HG02852 (cell line): ENCODE measurements around the gene PRDM15.

Experiments
- ATAC-seq: cut with Tn5 transposase; IDR thresholded peaks from one replicate; pipeline ENCODE4 v1.9.1; 2021; ENCODE audit warnings: mild to moderate bottlenecking, moderate library complexity; ENCODE audit not compliant: unreplicated experiment

PRDM15 gene

DNA sequence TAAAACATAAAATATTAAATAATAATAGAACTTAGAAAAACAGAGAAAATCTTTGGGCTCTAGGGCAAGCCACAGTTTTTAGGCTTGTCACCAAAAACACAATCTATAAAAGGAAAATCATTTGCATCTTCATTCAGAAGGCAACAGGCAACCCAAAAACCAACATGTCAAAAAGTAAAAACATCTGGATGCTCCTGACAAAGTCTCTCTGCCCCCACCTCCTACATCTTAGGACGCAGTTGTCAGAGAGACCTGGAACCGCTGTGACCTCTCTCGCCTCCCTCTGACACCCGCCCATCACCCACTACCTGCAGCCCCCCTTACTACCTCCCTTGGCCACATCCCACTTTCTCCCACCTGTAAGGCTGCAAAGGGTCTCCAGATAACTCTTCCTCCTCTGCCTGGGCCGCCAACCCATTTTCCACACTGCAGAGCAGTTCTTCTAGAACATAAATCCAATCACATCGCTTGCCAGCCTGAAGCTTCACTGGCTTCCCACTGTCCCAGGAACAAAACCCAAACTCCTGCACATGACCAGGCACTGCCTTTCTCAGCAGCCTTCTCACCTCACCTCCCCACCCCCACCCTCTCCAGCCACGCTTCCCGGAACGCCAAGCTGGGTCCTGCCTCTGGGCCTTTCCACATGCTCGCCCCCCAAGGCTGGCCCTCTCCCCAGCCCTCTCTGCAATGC, 14.7 kb downstream of the PRDM15 start:
- ATAC-seq: no peak

DNA sequence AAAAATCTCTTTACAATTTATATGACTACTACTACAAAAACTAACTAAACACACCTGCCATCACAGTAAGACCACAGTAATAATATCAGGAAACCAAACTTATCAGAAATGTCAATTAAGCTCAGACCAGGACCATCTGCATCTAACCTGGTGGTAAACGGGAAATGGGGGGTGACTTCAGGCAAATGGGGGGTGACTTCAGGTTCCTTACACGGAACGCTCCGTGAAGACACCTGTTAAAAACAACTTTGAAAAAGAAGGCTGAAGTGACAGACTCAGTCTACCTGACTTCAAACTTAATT, 15.8 kb downstream of the PRDM15 start:
- no peak for ATAC-seq

DNA sequence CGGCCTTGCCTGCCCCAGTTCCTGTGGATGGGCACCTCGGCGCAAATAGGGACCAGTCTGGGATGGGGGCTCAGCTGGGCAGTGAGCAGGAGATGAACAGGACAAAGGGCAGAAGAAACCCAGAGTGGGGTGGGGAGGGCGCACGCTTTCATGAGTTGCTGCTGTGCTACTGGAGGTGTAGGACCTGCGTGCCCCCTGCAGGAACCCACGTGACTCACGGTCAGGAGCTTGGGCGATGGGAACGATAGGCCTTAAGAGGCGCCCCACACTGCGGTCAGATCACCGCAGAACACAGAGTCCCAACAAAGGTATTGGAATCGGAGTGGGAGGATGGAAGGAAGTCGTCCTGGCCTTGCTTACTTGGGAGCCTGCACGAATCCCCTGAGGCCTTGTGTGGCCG, 17.2 kb downstream of the PRDM15 start:
- ATAC-seq: no peak

DNA sequence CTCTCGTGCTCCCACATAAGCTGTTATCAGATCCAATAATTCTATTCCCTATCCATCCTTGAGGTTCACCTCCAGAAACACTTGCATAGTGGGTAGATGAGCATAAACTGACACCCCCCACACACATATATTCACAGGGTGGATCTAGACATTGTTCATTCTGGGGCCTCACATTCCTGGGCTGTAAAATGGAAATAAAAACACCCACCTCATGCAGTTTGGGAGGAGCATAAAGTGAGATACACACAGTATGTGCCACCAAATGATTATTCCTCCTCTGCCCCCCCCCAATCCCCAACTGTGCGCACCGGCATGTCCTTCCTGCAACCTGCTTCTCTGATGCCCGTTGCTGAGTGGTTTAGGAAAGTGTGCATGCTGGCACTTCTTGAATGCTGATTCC, 17.9 kb downstream of the PRDM15 start:
- ATAC-seq: no peak

DNA sequence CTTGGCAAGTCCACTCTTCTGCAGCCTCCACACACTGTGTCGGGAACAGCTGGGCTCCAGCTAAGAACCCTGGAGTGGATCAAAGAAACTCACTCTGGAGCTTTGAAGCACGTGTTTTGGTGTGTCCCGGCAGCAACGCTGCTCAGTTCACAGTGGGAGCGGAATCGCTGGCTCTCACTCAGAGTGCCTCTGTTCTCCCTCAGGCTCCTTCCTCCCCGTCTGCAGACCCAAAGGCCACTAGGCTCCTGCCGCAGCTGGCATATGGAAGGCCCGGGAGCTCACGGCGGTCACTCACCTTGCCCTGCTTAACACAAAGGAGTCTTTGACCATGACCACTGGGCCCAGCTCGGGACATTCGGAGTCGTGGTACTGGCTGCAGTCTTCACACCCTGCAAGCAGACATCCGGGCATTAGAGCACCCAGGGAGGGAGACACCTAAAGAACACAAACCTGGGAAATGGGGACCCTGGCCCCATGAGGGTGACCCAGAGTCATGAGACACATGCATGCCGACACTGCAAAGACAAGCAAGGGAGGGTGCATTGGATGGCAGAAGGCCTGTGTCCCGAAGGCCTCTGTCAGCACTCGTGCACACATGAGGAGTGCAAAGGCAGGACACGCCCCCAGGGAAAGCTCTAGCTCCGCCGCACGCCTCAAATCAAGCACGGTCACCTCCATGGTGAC, 19.7 kb downstream of the PRDM15 start:
- no peak for ATAC-seq

DNA sequence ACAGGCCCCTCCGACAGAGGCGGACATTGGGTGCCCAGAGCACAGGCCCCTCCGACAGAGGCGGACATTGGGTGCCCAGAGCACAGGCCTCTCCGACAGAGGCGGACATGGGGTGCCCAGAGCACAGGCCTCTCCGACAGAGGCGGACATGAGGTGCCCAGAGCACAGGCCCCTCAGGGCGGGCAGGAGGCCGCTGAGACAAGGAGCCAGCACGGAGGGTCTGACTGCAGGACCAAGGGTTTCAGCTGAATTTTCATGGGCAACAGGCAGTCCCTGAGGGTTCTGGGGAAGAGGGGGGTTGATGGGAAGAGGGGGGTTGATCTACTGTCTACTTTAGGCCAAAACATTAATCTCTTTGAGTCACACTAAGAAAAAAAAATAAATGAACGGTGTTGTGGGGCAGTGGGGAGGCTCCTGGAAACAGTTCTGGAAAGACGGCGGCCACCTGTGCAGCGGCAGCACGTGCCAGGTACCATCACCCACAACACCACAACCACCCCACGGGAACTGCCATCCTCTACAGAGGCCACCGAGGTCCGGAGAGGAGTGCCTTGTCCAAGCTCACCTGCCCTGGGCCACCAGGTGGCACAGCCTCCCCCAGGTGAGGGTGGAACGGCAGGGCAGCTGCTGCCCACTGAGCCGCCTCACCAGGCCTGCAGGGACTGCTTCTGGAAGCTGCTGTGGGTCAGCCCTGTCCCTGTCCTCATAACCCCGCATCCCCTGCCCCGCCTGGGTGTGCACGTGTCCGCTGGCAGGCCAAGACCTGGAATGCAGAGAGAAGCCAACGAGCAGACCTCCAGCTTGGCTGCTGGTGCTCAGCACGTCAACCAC, 20.5 kb downstream of the PRDM15 start:
- no peak for ATAC-seq

DNA sequence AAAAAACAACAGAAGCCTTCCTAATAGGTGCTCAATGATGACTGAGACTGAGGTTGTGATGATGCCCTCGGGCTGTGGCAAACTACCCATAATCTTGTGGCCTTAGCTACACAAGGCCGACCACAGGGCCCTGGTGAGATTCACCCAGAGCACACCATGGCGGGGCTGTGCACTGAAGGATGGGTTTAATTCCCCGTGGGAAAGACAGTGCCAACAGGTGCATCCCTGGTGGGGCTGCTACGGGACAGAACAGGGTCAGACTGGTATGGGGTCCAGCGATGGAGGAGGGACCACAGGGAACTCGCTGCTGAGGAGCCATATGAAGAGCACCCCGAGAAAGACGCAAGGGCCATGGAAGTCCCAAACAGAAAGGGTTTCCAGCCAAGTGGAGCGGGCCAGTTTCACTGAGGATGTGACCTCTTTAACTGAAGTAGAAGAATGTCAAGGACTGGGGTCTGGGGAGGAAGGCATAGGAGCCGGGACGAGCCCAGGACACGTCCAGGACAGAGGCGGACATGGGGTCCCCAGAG, 21.3 kb downstream of the PRDM15 start:
- no peak for ATAC-seq

DNA sequence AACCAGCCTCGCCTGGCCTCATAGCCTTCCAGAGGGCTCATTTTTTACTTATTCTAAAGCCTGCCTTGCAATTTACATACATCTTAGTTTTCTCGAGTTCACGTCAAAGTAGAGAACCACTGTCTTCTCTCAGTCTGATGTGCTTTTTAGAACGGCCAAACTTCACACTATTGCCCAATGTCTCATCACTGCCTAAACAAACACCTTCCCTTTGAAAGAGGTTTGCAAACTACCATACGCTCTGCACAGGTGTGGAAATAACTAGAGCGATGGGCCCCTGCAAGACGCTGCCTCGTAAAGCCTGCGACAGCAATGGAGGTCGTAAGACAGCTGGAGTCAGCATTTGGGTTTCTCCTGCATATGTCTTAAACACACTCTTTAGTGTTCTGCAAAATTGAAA, 22.6 kb downstream of the PRDM15 start:
- ATAC-seq: no peak

DNA sequence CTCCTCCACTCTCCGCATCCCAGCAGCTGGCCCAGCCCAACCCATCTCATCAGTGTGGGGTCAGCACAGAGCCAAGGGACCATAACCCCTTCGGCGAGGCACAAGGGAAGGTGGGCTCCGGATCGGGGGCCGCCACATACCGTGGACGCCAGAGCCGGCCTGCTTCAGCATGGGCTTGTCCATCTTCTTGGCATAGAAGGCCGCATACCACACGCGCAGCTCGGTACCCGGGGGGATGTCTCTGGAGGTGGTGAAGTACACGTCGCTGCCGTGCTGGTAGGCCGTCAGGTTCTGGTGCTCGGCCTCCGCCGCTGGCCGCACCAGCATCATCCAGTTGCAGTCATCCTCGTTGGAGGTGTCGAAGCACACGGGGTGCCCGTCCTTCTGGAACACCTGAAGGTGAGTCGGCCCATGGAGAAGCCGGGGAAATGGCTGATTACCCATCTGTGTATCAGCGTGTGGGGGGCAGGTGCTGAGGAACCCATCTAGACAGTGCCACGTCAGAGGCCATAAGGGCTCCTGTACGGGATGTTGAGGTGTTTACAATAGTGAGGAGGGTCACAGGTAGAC, 24.6 kb downstream of the PRDM15 start:
- ATAC-seq: no peak

DNA sequence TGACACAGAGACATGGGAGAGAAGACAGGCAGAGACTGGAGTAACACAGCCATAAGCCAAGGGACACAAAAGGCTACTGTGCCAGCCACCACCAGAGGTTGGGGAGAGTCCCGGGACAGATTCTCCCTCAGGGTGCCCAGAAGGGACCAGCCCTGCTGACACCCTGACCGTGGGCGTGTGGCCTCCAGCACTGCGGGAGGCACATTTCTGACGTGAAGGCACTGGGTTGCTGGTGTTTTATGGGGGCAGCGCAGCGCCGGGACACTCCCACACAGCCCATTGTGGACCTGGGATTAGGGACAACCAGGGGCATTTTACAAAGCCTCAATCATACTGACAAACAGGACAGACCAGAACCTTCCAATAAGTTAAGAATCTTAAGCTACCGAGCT, 26.2 kb downstream of the PRDM15 start:
- ATAC-seq: no peak

DNA sequence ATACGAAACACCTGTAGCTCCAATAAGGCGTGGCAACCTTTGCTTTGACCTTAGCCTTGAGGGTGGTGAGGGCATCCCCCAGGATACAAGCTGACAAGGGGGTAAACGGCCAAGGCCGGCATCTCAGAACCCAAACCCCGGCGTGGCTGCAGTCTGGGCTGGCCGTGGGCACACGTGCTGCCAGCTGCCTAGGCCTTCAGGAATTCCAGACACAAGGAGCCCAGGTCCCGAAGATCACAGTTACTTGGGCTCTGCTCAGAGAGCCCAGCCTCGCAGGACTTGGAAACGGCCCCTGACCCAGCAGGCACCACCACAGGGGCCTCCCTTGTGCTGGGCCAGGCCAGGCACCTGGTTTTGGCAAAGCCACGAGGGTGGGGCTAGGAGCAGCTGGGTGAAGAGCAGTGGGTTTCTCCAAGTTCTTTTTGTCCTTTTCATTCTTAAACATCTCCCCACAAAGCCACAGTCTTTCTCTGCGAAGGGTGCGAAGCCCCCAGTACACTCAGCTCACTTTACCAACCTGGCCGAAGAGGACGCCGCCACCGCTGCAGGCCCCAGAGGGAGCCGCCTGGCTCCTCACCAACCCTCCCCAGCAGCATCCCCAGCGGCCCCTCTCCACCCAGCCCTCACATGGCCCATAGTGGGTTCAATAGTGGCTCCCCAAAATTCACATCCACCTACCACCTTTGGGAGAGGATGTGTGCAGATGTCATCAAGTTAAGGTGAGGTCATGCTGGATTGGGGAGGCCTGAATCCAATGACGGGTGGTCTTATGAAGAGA, 26.8 kb downstream of the PRDM15 start:
- no peak for ATAC-seq

DNA sequence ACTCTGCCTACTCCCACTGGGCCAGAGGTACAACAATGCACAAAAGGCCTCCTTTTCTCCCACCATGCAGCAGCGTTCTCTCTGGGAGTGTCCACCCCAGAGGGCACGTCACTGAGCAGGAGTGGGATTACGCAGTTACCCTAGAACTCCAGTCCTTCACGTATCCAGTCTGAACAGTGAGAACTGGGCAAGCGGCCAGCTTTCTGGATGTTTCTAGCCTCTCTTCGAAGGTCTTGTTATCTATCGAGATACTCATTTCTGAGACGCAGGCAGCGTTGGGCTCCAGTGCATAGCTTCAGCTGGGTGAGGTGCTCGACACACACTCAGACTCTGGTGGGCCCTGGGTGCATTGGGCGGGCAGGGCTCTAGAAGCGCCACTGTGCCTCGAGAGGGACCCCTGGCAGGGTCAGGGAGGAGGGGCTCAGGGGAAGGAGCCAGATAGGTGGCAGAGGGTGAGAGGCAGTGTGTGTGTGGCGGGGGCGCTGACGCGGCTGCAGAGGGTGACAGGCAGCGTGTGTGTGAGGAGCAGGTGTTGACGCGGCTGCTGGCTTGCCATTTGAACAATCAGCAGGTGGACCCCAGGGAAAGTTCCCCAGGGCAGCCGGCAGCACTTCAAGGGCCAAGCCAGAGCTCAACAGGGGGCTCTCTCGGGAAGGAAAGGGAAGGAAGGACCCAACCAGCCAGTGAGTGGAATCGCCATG, 27.9 kb downstream of the PRDM15 start:
- ATAC-seq: no peak

DNA sequence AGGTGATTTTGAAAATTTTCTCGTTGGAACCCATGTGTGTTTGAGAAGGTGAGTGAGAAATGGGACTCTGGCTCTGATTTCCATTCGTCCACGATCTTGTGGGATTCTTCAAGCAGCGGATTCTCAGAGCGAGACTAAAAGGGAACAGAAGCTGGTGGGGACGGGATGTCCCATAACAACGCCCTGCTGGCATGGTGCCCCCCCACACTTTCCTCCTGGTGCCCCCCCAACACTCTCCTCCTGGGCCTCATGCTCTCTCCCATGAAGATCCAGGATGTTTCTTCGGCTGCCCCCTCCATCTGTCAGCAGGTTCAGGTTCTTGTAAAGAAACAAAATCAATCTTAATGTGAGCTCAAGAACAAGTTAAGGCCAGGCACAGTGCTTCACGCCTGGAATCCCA, 29.1 kb downstream of the PRDM15 start:
- no peak for ATAC-seq

DNA sequence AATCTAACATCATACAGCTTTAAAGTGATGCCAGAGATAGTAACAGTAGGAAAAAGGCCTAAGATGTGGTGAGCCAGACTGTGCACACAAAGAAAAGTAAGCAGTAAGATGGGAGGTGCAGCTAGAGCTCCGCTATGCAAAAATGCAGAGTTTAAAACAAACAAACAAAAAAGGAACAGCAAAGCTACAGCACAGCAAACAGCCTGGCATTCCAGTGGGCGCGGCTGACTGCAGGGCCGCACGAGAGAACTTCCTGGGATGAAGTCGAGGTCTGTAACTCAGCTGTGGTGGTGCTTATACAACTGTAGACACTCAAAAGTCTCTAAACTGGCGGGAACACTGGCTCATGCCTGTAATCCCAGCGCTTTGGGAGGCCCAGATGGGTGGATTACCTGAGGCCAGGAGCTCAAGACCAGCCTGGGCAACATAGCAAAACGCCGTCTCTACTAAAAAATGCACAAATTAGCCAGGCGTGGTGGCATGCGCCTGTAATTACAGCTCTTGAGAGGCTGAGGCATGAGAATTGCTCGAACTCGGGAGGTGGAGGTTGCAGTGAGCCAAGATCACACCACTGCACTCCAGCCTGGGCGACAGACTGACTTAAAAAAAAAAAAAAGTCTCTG, 30.1 kb downstream of the PRDM15 start:
- no peak for ATAC-seq

DNA sequence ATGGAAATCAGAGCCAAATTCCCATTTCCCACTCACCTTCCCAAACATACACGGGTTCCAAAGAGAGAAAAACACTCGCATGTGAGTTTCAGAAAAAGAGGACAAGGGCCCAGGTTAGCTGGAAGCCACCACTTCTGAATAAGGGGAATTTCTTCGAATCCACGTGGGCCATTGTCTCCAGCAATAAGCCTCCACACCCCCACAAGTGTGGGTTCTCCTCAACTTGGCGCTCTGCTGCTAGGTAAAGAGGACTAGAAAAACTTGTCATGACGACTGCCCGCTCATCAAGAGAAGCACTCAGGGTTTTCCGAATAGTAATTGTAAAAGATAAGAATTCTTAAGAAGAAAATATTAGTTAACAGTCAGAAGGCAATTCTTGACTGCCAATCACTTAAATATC, 30.6 kb downstream of the PRDM15 start:
- ATAC-seq: no peak

DNA sequence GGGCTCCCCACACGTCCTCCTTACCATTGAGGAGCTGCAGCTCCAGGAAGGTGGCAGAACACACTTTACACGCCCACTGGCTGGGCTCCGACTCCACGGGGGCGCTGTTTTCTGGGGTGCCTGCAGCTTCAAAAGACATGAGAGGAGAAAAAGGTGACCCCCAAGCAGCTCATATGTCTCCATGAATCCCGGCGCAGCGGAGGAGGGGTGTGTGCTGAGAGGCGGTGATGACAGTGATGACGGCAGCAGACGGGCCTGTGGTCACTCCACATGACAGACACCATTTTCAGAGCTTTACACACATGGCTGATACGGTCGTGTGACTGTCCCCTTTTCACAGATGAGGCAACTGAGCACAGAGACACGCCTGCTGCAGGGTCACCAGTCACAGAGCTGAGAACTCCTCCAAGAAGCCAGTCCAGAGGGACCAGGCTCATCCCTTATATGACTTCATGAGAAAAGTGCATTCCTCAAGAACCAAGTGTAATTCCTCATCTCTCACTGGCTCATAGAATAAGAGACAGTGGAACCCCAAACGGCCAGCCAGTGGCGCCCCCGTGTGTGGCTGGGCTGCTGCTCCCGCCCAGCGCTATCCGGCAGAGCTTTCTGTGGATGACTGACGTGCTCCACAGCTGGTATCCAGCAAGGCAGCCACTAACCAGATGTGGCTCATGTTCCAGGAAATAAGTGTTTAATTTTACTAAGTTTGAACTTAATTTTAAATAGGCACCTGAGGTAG, 31.9 kb downstream of the PRDM15 start:
- no peak for ATAC-seq

DNA sequence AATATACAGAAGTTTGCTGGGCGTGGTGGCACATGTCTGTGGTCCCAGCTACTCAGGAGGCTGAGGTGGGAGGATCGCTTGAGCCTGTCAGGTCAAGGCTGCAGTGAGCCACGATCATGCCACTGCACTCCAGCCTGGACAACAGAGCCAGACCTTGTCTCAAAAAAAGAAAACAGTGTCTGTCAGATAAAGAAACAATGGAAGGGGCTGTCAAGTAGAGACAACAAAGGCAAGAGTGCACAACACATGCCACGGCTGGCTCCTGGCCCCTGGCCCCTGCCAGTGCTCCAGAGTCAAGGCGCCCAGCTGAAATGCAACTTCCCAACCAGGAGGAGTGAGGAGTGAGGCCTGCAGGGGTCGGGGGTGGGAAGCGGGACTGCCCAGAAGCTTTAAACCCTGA, 32.6 kb downstream of the PRDM15 start:
- ATAC-seq: no peak

DNA sequence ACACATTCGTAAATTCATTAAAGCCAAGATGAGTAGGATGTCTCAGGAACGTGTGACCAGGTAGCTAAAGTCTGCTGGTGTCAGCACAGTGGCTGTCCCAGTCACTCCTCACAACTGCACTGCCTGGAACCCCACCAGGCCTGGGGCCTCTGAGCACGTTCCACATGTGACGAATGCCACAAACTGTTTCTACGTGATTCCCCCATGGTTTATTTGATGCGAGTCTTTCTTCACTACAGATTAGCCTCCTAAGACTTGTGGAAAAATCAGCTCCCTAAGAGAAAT, 33.2 kb downstream of the PRDM15 start:
- ATAC-seq: no peak

DNA sequence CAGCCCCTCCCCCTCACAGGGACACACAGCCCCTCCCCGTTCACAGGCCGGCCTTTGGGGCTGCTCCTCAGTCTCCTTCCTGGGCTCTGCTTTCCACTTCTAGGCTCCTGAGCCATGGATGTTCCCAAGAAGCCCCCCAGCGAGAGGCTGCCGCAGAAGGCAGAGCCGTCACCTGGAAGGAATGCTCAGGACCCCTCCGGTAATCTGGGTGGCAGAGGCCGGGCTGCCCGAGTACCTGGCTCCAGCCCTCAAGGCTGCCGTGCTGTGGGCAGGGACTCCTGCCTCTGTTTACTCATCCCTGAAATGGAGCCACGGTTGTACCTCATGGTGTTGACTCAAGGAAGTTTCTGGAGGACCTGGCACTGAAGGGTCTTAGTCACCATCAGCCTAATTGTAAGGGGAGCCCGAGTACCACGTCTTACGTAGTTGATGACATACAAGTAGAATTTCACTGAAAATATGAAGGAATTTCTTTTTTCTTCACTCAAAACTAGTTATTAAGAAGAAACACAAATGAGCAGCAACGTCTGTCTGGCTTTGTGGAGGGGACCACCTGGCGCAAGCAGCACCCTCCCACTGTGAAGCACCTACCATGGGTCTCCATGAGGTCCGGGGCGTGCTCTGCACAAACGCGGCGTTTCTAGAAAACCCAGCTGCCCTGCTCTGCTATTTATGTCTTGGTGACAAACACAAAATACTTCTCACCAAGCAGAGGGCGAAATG, 33.7 kb downstream of the PRDM15 start:
- no peak for ATAC-seq
